ENCODE results near the gene TTC23.
A peak's percentile ranks its signal among the peaks of the same experiment; 100 is the strongest.
"Not testable (repeated sequence)": the region's sequence is repeated elsewhere in the genome, so short reads cannot be mapped to it uniquely, and the experiment has no call there.

Gene TTC23

DNA sequence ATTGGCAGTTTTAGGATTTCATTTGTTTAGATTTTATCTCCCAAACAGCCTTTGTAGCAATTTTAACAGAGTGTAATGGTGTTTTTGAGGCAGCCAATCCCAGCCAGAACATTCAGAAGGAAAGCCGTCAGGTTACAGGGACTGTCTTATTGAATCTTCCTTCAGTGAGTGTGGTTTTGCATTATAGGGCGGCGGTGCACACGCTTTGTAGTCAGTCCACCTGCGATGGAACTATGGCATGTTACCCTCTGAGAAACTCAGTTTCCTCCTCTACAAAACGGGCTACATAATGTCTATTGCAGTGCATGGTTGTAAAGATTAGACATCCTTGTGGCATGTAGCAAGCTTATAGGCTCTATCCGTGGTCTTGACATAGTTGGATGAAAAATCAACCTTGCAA, 2.9 kb upstream of the TTC23 start:
- peak; percentile 5 for DNase-seq
- in situ Hi-C loops (cut with MboI; ENCODE audit: low pct_unique_long_range_greater_than_20kb, low sequenced_read_pairs) = no loop called here

DNA sequence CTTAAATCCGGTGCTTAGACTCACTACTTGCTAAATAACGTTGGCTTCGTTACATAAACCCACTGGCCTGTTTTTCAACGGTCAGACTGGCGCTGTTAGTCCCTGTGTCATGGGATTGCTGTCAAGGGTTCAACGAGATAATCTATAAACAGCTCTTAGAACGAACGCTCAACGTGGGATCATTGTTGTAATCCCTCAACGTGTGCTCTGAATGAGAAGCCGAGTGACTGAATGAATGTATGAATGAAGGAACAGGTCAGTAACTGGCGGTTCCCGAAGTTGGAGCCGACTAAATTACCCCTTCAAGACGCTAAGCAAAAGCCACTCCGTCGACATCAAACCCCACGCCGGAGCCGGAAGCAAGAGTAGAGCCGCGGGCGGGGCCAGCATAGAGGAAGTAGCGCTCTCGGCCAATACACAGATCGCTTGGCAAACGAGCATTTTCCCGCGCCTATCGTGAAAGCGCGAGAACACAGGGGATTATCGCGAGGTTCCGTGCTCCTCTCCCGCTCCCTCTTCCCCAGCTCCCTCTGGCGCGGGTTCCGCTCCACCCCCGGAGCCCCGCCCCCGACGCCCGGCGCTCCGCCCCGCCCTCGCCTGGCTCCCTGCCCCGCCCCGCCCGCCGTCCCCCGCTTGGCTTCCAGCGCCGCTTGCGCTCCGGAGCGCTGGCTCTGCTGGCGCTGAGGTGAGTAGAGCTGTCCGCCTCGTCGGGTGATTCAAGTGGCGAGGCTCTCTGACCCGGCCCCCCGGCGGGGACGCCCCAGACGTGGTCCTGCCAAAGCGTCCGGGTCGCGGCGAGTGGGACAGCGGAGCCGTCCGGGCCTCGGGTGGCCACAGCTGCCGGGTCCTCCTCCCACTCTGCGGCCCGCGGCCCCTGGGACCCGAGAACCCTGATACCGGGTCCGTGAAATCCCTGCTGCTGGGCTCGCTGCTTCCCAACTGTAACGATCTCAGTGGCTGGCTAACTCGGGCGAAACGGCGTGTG, 1.8 kb upstream of the TTC23 start, which contains the start of gene LRRC28:
TSS of gene LRRC28 (plus strand) at position 625 of the 985 bp plus-strand sequence. CDS start 4,477 bp downstream, outside the sequence.
- peak; percentile 99 for DNase-seq
- in situ Hi-C loops (cut with MboI; ENCODE audit: low pct_unique_long_range_greater_than_20kb, low sequenced_read_pairs) = no loop called here

DNA sequence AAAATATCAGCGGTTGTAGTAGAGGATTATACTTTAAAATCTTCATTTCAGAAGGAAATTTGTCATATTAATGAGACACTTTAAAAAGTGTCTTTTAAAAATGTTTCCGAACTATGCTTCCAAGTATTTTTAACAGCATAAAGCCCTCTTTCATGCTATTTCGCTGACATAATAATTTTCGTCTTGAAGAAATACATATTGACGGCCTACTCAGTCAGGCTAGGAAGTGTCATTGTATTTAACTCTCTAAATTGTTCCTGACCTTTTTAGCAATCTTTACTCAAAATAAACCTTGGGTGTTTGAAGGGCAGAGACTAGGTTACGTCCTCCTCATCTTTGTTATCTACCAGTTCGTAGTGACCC, 1.1 kb upstream of the TTC23 start:
- in situ Hi-C loops (cut with MboI; ENCODE audit: low pct_unique_long_range_greater_than_20kb, low sequenced_read_pairs) = no loop called here
- DNase-seq = no peak

DNA sequence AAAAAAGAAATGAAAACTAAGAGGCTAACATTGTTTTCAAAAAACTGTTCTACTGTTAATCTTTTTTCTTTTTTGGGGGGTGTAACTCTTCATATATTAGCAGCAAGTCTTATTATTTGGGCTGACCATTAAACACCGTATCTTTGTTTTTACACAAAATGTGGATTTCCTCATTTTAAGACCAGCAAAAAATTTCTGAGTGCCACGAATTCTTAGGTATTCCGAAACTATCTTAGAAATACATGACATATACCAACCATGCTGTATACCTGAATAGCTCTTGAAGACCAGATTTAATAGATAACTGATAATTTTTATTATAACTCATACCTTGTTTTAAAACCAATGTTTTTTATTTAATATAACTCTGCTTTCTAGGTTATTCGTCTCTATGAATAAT, 620 bp upstream of the TTC23 start:
- in situ Hi-C loops (cut with MboI; ENCODE audit: low pct_unique_long_range_greater_than_20kb, low sequenced_read_pairs) = no loop called here
- DNase-seq = no peak

DNA sequence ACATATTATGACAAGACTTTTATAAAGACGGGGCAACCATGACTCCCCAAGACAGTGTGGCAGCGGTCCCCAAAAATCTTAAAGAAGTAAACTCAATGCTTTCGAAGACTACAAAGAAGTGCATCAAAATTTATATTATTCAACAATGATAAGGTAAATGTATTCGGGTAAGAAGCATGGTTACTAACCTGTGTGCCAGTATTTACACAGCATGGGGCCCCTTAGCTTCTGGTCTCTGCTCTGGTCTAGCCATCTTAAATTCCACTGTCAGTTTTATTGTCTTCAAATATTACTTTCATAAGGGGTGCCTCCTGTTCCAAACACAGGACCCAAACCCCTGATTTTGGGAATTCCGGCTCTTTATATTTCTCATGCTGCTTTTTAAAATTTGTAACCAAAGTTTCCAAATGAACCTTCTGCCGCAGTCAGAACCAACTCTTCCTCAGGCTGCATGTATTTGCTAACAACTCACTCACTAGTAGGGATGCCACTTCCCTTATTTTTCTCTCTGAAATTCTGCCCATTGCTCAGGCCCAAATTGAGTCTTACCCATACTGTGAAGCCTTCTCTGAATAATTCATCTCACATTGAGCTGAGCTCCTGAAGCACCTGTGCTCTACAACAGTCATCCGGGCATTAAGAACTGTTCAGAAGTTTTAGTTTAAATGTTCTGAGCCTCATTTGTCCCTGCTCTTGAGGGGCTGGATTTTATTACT, 1.2 kb downstream of the TTC23 start:
- in situ Hi-C loops (cut with MboI; ENCODE audit: low pct_unique_long_range_greater_than_20kb, low sequenced_read_pairs) = no loop called here
- DNase-seq = no peak

DNA sequence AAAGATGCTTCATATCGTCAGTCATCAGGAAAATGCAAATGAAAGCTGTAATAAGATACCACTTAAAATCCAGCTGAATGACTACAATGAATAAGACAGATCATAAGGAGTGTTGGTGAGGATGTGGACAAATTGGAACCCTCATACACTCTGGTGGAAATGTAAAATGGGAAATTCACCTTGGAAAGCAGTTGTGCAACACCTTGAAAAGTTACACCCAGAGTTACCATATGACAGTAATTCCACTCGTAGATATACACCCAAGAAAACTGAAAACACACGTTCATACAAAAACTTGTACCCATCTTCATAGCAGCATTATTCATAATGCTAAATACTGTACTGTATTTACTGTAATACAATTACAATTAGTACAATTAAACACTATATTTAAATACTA, 2.3 kb downstream of the TTC23 start:
- no peak for DNase-seq
- in situ Hi-C loops (cut with MboI; ENCODE audit: low pct_unique_long_range_greater_than_20kb, low sequenced_read_pairs) = no loop called here

DNA sequence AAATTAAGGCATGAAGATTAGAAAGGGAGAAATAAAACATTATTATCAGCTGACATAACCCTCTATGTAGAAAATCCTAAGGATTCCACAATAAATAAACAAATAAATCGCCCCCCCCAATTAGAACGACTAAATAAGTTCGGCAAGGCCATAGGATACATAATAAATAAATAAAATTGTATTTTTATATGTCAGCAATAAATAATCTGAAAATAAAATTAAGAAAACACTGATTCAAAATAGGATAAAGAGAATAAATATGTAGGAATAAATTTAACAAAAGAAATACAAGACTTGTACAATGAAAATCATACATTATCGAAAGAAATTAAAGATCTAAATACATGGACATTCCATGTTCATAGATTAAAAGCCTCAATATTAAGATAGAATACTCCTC, 5.1 kb downstream of the TTC23 start:
- in situ Hi-C loops (cut with MboI; ENCODE audit: low pct_unique_long_range_greater_than_20kb, low sequenced_read_pairs) = no loop called here
- no peak for DNase-seq

DNA sequence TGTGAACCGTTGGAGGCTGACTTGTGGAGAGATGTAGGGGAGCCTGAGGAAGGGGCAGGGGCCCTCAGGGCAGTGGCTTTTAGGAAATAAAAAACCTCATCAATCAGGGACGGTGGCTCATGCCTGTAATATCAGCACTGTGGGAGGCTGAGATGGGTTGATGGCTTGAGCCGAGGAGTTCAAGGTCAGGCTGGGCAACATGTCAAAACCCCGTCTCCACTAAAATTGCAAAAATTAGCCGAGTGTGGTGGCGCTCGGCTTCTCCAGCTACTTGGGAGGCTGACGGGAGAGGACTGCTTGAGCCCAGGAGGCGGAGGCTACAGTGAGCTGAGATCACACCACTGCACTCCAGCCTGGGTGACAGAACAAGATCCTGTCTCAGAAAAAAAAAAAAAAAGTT, 7.6 kb downstream of the TTC23 start:
- in situ Hi-C loops (cut with MboI; ENCODE audit: low pct_unique_long_range_greater_than_20kb, low sequenced_read_pairs) = no loop called here

DNA sequence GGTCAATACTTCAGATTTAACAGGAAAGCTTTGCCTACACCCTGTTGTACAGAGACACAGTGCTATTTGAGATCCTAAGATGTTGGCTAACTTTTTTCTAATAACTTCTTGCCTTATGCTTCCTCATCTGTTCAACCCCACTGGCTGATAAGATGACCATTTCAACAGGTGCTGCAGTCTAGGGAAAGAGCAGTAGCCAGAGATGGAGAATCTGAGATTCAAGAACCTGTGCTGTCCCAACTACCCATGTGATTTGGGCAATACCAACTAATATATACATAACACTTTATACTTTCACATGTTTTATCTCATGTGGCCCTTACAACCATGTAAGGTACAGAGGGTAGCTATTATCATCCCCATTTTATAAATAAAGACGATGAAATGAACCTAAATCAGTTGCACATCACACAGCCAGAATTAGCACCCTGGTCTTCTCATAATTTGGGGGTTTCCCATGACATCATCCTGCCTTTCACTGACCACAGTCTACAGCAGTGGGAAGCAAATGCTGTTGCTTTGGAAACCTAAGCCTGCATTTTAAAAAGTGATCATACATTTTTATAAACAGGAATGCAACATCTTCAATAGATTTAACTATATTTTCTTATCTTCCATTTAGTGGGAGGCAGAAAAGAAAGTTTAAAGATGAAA, 9.7 kb downstream of the TTC23 start:
- in situ Hi-C loops (cut with MboI; ENCODE audit: low pct_unique_long_range_greater_than_20kb, low sequenced_read_pairs) = no loop called here
- DNase-seq = no peak

More for the DNA sequence above, 7.6 kb downstream of the TTC23 start:
- no peak for DNase-seq

DNA sequence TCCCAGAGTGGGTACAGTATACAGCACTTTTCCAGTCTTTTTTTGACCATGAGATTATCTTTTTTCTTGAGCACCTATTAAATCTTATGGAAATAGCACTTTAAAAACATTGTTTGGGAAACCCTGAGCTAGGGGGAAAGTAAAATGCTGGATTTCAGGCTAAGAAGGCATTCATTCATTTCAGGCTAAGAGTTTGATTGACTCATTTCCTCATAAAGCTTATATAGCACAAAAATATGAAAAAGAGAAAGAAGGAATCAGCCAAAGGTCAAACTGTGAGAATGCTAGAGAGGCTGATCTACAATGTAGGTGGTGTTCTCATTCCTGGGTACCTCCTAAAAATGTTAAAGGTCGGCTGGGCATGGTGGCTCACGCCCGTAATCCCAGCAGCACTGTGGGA, 10.5 kb downstream of the TTC23 start:
- in situ Hi-C loops (cut with MboI; ENCODE audit: low pct_unique_long_range_greater_than_20kb, low sequenced_read_pairs) = no loop called here

DNA sequence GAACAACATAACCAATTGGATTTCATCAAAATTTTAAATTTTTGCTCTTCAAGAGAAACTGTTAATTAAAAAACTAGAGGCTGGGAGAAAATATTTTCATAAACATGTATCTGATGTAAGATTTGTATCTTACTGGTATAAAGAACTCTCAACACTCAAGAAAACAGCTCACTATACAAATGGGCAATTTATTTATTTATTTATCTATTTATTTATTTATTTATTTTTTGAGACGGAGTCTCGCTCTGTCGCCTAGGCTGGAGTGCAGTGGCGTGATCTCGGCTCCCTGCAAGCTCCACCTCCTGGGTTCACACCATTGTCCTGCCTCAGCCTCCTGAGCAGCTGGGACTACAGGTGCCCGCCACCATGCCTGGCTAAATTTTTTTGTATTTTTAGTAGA, 15.2 kb downstream of the TTC23 start:
- in situ Hi-C loops (cut with MboI; ENCODE audit: low pct_unique_long_range_greater_than_20kb, low sequenced_read_pairs); DNase-seq: not testable (repeated sequence)

More for the DNA sequence above, 10.5 kb downstream of the TTC23 start:
- no peak for DNase-seq

DNA sequence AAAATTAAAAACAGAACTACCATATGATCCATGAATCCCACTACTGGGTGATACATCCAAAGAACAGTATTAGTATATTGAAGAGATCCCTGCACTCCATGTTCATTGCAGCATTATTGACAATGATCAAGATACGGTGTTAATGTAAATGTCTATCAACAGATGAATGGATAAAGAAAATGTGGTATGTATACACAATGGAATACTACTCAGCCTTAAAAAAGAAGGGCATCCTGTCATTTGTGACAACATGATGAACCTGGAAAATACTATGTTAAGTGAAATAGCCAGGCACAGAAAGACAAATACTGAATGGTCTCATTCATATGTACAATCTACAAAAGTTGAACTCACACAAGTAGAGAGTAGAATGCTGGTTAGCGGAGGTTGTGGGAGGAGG, 16.6 kb downstream of the TTC23 start:
- in situ Hi-C loops (cut with MboI; ENCODE audit: low pct_unique_long_range_greater_than_20kb, low sequenced_read_pairs) = no loop called here
- no peak for DNase-seq

DNA sequence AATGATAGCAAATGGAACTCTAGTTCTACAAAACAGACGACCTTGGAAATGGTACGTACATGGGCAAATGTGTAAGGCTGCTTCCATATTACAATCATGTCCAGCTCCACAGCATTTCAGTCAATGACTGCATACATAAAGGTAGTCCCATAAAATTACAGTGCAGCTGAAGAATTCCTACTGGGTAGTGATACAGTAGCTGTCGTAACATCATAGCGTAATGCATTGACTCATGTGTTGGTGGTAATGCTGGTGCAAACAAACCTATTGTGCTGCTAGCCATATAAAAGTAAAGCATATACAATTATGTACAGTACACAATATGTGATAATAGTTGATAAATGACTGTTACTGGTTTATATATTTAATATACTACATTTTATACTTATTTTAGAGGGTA, 18.5 kb downstream of the TTC23 start:
- DNase-seq = no peak
- in situ Hi-C loops (cut with MboI; ENCODE audit: low pct_unique_long_range_greater_than_20kb, low sequenced_read_pairs) = no loop called here

DNA sequence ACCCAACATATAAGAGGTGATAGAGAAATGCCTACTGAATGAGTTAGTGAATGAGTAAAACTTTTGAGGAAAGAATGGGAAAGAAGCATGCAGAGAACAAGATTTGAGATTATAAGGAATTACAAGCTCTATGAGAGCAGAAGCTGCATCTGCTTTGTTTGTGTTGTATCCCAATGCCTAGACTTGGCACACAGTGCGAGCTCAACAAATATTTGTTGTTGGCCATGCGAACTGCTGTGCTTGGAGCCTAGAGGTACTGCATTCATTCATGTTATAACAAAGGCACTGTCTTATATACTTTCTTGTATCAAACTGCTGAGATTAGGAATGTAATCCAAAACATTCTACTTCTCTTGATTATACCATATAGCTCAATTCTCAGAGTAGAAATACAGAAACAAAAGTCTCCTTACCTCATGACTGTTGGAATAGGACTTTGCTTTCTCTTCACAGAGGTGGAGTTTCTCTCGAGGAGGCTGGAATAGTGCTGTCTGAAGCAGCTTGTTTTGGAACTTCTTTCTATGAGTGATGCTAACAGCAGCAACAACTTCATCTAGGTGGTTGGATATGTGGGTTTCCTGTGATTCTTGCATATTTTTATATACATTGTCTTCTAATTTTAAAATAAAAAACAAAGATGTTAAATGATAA, 21.1 kb downstream of the TTC23 start:
- in situ Hi-C loops (cut with MboI; ENCODE audit: low pct_unique_long_range_greater_than_20kb, low sequenced_read_pairs) = no loop called here
- no peak for DNase-seq

DNA sequence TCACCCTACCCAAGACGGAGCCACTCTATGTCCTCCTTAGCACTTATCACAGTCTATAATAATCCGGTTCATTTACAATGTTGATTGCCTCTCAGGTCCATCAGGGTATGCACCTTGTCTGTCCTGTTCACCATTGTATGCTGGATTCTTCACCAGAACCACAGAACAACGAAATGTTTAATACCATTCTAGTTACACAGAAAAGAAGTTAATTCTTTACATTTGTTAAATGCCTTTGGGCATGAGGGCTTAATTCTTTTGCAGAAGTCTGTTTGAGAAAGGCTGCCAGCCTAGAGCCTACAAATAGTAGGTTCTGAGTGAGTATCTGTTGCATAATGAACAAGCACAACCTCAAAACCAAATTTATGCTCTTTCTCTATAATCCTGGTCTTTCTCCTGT, 22.6 kb downstream of the TTC23 start:
- in situ Hi-C loops (cut with MboI; ENCODE audit: low pct_unique_long_range_greater_than_20kb, low sequenced_read_pairs) = no loop called here
- no peak for DNase-seq

DNA sequence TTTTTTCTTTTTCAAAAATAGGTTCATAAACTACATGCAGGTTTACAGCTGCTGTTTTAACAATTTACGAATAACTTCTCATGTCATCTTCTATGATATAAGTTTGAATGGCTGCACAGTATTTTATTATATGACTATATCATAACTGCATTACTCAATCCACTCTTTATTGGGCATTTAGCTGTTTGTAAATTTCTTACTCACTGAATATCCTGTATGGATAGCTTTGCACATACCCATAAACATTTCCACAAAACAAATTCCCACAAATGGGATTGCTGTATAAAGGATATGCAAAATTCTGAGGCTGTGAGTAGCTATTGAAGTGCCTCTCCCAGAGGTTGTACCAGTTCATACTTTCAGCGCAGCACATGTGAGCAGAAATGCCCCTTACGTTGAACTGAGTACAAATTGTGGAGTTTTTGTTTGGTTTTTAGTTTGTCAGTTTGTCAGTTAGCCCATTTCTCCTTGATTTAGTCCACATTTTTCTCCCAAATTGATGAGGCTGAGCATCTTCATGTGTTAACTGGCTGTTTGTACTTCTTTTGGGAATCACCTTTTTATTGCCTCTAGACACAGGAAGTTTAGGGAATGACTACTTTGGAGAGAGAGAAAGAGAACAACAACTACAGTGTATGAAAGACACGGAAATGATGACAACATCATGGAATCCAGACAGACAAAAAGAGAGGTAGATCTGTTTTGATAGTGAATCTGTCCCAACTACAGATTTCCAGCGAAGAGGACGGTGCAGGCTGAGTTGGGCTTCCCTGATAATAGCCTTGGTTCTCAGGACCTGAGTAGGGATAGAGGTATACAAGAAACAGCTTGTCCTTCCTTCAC, 24.8 kb downstream of the TTC23 start:
- no peak for DNase-seq
- in situ Hi-C loops (cut with MboI; ENCODE audit: low pct_unique_long_range_greater_than_20kb, low sequenced_read_pairs) = no loop called here

DNA sequence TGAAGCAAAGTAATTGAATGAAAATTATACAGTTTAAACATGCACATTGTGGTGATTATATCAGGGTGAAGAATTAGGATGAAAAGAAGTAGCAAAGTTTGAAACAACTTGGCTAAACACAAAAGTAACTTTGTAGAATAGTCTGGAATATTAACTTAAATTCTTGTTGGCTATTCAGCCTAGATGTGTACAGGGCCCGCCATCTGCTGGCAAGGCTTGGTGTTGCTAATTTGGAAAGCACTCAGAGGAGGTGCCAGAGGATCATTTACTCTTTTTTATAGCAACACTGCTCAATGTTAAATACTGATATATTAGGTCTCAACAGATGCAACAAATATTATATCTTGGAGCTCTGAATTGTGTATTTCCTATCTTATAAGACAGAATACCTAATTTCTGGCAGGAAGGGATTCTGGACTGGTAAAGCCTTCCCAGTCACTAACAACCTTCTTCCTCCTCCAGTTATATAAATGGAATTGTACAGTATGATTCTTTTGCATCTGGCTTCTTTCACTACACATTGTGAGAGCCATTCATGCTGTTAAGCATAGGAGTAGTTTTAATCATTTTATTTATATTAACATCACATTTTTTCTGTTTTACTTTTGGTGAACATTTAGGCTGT, 36.1 kb downstream of the TTC23 start:
- peak; percentile 58 for DNase-seq
- in situ Hi-C loops (cut with MboI; ENCODE audit: low pct_unique_long_range_greater_than_20kb, low sequenced_read_pairs) = no loop called here

DNA sequence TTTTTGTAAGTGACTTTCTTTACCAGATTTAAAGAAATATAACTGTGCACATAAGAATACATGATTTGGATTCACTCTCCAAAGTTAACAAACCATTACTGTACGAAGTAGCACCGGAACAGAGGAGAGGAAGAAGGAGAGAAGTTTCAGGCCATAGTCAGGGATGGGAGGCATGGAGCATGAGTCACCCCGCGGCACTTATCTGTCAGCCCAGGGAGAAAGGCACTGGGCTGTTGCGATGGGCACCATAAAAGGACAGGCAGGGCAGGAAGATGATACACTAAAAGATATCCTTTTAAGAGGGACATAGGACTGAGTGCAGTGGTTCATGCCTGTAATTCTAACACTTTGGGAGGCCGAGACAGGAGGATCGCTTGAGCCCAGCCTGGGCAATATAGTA, 37.0 kb downstream of the TTC23 start:
- in situ Hi-C loops (cut with MboI; ENCODE audit: low pct_unique_long_range_greater_than_20kb, low sequenced_read_pairs) = no loop called here
- no peak for DNase-seq

Data from KBM-7 (cell line).